ENCODE results near the gene TNFSF13. TPM values are rescaled to one million over a fixed set of nuclear protein-coding genes. Genes with fewer than 3 reads are reported as not detected.

Gene TNFSF13
- polyA plus RNA-seq (ENCODE audit: insufficient read length in 3 of 3): 10 to 100 TPM; 11.6 to 15.0 (median 13.4) TPM

GRCh38 chr17:7558544-7559319 is at the start of gene TNFSF13:
TNFSF13 (plus strand) TSS chr17:7558750; CDS start chr17:7559040, 290 bp downstream.
- no peak for DNase-seq (ENCODE audit: low read depth in 3 of 3, low spot score in 2 of 3)

- DNase-seq (ENCODE audit: low read depth in 3 of 3, low spot score in 2 of 3): no peak
Observed at GRCh38 chr17:7508846-7509245, 49.7 kb upstream of the TNFSF13 start.

GRCh38 chr17:7509937-7510336 is 48.6 kb upstream of the TNFSF13 start:
- DNase-seq (ENCODE audit: low read depth in 3 of 3, low spot score in 2 of 3): no peak

- DNase-seq (ENCODE audit: low read depth in 3 of 3, low spot score in 2 of 3): no peak
Observed at GRCh38 chr17:7511108-7511507, 47.4 kb upstream of the TNFSF13 start.

- no peak for DNase-seq (ENCODE audit: low read depth in 3 of 3, low spot score in 2 of 3)
Observed at GRCh38 chr17:7512105-7512504, 46.4 kb upstream of the TNFSF13 start.

GRCh38 chr17:7512824-7513540 is 45.6 kb upstream of the TNFSF13 start:
- DNase-seq (ENCODE audit: low read depth in 3 of 3, low spot score in 2 of 3): no peak

GRCh38 chr17:7513850-7514419 is 44.6 kb upstream of the TNFSF13 start:
- no peak for DNase-seq (ENCODE audit: low read depth in 3 of 3, low spot score in 2 of 3)

GRCh38 chr17:7515911-7516610 is 42.5 kb upstream of the TNFSF13 start:
- DNase-seq (ENCODE audit: low read depth in 3 of 3, low spot score in 2 of 3): no peak

- no peak for DNase-seq (ENCODE audit: low read depth in 3 of 3, low spot score in 2 of 3)
Observed at GRCh38 chr17:7523033-7523432, 35.5 kb upstream of the TNFSF13 start.

GRCh38 chr17:7528842-7529241 is 29.7 kb upstream of the TNFSF13 start:
- DNase-seq (ENCODE audit: low read depth in 3 of 3, low spot score in 2 of 3): no peak

GRCh38 chr17:7530023-7530900 is 28.3 kb upstream of the TNFSF13 start:
- no peak for DNase-seq (ENCODE audit: low read depth in 3 of 3, low spot score in 2 of 3)

- no peak for DNase-seq (ENCODE audit: low read depth in 3 of 3, low spot score in 2 of 3)
Observed at GRCh38 chr17:7538050-7538449, 20.5 kb upstream of the TNFSF13 start.

- DNase-seq (ENCODE audit: low read depth in 3 of 3, low spot score in 2 of 3): no peak
Observed at GRCh38 chr17:7538891-7539545, 19.5 kb upstream of the TNFSF13 start.

GRCh38 chr17:7541074-7541621 is 17.4 kb upstream of the TNFSF13 start:
- DNase-seq (ENCODE audit: low read depth in 3 of 3, low spot score in 2 of 3): no peak

- no peak for DNase-seq (ENCODE audit: low read depth in 3 of 3, low spot score in 2 of 3)
Observed at GRCh38 chr17:7544911-7545310, 13.6 kb upstream of the TNFSF13 start.

- no peak for DNase-seq (ENCODE audit: low read depth in 3 of 3, low spot score in 2 of 3)
Observed at GRCh38 chr17:7548585-7549400, 9.8 kb upstream of the TNFSF13 start, which contains the start of gene TNFSF12. TNFSF12 (plus strand) TSS chr17:7549058; CDS start chr17:7549154, 96 bp downstream.

- no peak for DNase-seq (ENCODE audit: low read depth in 3 of 3, low spot score in 2 of 3)
Observed at GRCh38 chr17:7549401-7550055, 9.0 kb upstream of the TNFSF13 start.

- DNase-seq (ENCODE audit: low read depth in 3 of 3, low spot score in 2 of 3): no peak
Observed at GRCh38 chr17:7550344-7550743, 8.2 kb upstream of the TNFSF13 start.
